Vagina (tissue), 2 donors: Measurements from ENCODE around the gene DDX39B.
"Not testable (repeated sequence)": the region's sequence is repeated elsewhere in the genome, so short reads cannot be mapped to it uniquely, and the experiment has no call there.

Source experiments
- CTCF ChIP-seq, 3 experiments: fragments of 450-650 bp in 2 of 3; fragments of 200-600 bp in 1 of 3; sonication (generic) in 1 of 3; IDR thresholded peaks; one replicate each; pipeline ENCODE4 v1.5.1; 2017 to 2019; ENCODE audit warnings: antibody characterized with exemption in 3 of 3, mild to moderate bottlenecking in 2 of 3, moderate library complexity in 2 of 3
- POLR2A ChIP-seq, 2 donors: fragments of 450-650 bp; IDR thresholded peaks; one replicate each; pipeline ENCODE4 v1.6.1; 2017; ENCODE audit warnings: antibody characterized with exemption in 2 of 2, mild to moderate bottlenecking in 2 of 2, moderate library complexity in 2 of 2
- POLR2AphosphoS5 ChIP-seq, 2 donors: sonication (generic); formaldehyde crosslinking; IDR thresholded peaks; one replicate each; pipeline ENCODE4 v1.9.0; 2017; ENCODE audit warnings: antibody characterized with exemption in 2 of 2, mild to moderate bottlenecking in 2 of 2, low read depth in 1 of 2; ENCODE audit not compliant: insufficient read depth in 1 of 2

- not testable (repeated sequence) for TF ChIP-seq CTCF (IDR thresholded peaks at IDR 0.05); POLR2A (IDR thresholded peaks at IDR 0.05); POLR2AphosphoS5 (IDR thresholded peaks at IDR 0.05; ENCODE audit: insufficient read depth in 1 of 2, low read depth in 1 of 2)
These were observed 48.3 kb downstream of the DDX39B start for GRCh38 chr6:31493550-31493874.
